Ishikawa (cell line): ENCODE data around the gene FABP1.

ENCODE experiments used
- CREB1 ChIP-seq: IDR thresholded peaks from 2 replicates; pipeline ENCODE4 v1.6.1; 2012; ENCODE audit warnings: low read depth
- RAD21 ChIP-seq: IDR thresholded peaks from 2 replicates; pipeline ENCODE4 v1.6.1; 2012; ENCODE audit warnings: low read depth
- REST ChIP-seq: IDR thresholded peaks from 2 replicates; pipeline ENCODE4 v1.6.1; 2012; ENCODE audit warnings: low read depth, mild to moderate bottlenecking
- TF ChIP-seq, protein P1 (sequence below): IDR thresholded peaks from 2 replicates; pipeline ENCODE4 v1.6.1; 2012

DNA sequence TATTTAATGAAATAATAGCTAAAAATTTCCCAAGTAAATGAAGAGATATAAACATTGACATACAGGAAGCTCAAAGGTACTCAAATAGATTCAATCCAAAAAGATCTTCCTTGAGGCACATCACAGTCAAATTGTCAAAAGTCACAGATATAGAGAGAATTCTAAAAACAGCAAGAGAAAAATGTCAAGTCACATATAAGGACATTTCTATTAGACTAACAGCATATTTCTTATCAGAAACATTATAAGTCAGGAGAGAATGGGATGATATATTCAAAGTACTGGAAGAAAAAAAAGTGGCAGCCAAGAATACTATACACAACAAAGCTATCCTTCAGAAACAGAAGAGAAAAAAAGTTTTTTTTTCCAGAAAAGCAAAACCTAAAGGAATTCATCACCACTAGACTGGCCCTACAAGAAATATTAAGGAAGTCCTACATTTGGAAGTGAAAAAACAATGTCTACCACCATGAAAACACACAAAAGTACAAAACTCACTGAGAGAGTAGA is 21.1 kb upstream of the FABP1 start:
- TF ChIP-seq, protein P1, sequence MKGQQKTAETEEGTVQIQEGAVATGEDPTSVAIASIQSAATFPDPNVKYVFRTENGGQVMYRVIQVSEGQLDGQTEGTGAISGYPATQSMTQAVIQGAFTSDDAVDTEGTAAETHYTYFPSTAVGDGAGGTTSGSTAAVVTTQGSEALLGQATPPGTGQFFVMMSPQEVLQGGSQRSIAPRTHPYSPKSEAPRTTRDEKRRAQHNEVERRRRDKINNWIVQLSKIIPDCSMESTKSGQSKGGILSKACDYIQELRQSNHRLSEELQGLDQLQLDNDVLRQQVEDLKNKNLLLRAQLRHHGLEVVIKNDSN: no peak
- TF ChIP-seq CREB1 (no peak), RAD21 (no peak), REST (no peak)
